Body of pancreas (tissue), 4 donors: ENCODE results near the gene SKP1.

ENCODE experiments used
- POLR2A ChIP-seq, 3 donors: fragments of 450-650 bp; IDR thresholded peaks; one replicate each; pipeline ENCODE4 v1.6.1; 2016; ENCODE audit warnings: antibody characterized with exemption in 3 of 3, mild to moderate bottlenecking in 2 of 3
- TF ChIP-seq, protein P1 (sequence below), 7 experiments: fragments of 450-650 bp in 4 of 7; fragments of 200-600 bp in 3 of 7; sonication (generic) in 3 of 7; IDR thresholded peaks; one replicate each; pipeline ENCODE4 v1.5.1; 2016 to 2019; ENCODE audit warnings: antibody characterized with exemption in 7 of 7

DNA sequence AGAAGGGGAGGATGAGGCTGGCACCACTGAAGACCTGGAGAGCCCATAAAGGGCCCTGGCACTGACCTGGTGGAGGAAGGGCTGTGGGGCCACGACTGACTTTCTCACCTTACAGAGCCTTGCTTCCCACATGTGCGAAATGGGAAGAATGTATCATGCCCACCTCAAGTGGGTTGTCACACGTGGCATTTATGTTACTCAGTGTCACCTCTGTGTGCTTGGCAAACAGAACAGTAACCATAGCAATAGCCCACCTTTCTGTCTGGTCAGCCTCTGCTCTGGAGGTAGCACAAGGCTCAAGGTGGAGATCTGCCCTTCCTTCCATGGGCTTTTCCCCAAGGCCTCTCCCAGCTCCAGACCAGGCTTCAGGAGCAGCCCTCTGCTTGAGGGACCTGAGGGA is 45.6 kb downstream of the SKP1 start:
- TF ChIP-seq, protein P1, sequence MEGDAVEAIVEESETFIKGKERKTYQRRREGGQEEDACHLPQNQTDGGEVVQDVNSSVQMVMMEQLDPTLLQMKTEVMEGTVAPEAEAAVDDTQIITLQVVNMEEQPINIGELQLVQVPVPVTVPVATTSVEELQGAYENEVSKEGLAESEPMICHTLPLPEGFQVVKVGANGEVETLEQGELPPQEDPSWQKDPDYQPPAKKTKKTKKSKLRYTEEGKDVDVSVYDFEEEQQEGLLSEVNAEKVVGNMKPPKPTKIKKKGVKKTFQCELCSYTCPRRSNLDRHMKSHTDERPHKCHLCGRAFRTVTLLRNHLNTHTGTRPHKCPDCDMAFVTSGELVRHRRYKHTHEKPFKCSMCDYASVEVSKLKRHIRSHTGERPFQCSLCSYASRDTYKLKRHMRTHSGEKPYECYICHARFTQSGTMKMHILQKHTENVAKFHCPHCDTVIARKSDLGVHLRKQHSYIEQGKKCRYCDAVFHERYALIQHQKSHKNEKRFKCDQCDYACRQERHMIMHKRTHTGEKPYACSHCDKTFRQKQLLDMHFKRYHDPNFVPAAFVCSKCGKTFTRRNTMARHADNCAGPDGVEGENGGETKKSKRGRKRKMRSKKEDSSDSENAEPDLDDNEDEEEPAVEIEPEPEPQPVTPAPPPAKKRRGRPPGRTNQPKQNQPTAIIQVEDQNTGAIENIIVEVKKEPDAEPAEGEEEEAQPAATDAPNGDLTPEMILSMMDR (IDR thresholded peaks at IDR 0.05) = no peak
- TF ChIP-seq POLR2A (IDR thresholded peaks at IDR 0.05) = no peak
